GM12878 (cell line): ENCODE results near the gene RB1.

ENCODE experiments used
- CTCF ChIP-seq, 3 experiments: IDR thresholded peaks in 2 of 3; conservative IDR thresholded peaks in 1 of 3; 2 replicates each; pipeline ENCODE4 v1.5.1; 2011; ENCODE audit warnings: low read depth in 3 of 3, low read length in 3 of 3, mild to moderate bottlenecking in 3 of 3, control low read depth in 2 of 3, moderate library complexity in 2 of 3, inconsistent platforms in 1 of 3, mixed read lengths in 1 of 3; ENCODE audit not compliant: control insufficient read depth in 2 of 3, insufficient read depth in 1 of 3; ENCODE audit errors: extremely low read depth in 1 of 3
- EP300 ChIP-seq, 2 experiments: fragments of 150-350 bp in 1 of 2; IDR thresholded peaks; 2 replicates each; pipeline ENCODE4 v1.6.1; 2011 to 2012; ENCODE audit warnings: low read depth in 2 of 2, low read length in 2 of 2, borderline replicate concordance in 1 of 2, improper control_type of control experiment in 1 of 2, inconsistent platforms in 1 of 2; ENCODE audit not compliant: control insufficient read depth in 1 of 2
- IRF3 ChIP-seq: fragments of 450-650 bp; IDR thresholded peaks from 2 replicates; pipeline ENCODE4 v1.6.1; 2014; ENCODE audit warnings: mild to moderate bottlenecking
- MTA2 ChIP-seq: fragments of 450-650 bp; IDR thresholded peaks from 2 replicates; pipeline ENCODE4 v1.6.1; 2016; ENCODE audit warnings: low read depth, mild to moderate bottlenecking, moderate library complexity
- NR2F1 ChIP-seq: fragments of 450-650 bp; conservative IDR thresholded peaks from 2 replicates; pipeline ENCODE4 v1.6.1; 2017; ENCODE audit warnings: mild to moderate bottlenecking
- SIN3A ChIP-seq: IDR thresholded peaks from 2 replicates; pipeline ENCODE4 v1.6.1; 2012; ENCODE audit warnings: low read depth, low read length, improper control_type of control experiment
- ZBTB4 ChIP-seq: fragments of 450-650 bp; formaldehyde crosslinking; IDR thresholded peaks from 2 replicates; pipeline ENCODE4 v1.4.0; 2022; ENCODE audit warnings: mild to moderate bottlenecking, moderate library complexity

GRCh38 chr13:48401480-48401879 lies 97.9 kb downstream of the RB1 start:
- TF ChIP-seq CTCF (IDR thresholded peaks at IDR 0.05 in 2 of 3, conservative IDR thresholded peaks at IDR 0.05 in 1 of 3; ENCODE audit: control insufficient read depth in 2 of 3, extremely low read depth in 1 of 3, insufficient read depth in 1 of 3, low read depth in 3 of 3, low read length in 3 of 3), result no peak
- no peak for TF ChIP-seq SIN3A
- no peak for TF ChIP-seq MTA2
- TF ChIP-seq EP300 (IDR thresholded peaks at IDR 0.05; ENCODE audit: borderline replicate concordance in 1 of 2, control insufficient read depth in 1 of 2, low read depth in 2 of 2, low read length in 2 of 2), result no peak
- TF ChIP-seq ZBTB4, result no peak
- TF ChIP-seq IRF3, result no peak
- TF ChIP-seq NR2F1, result no peak
